SH-SY5Y (cell line): ENCODE data around the gene TCEAL1.

Experiments used
- GATA2 ChIP-seq: IDR thresholded peaks from 2 replicates; pipeline ENCODE4 v1.6.1; 2011; ENCODE audit warnings: mild to moderate bottlenecking, low read depth, low read length
- GATA3 ChIP-seq: IDR thresholded peaks from 2 replicates; pipeline ENCODE4 v1.6.1; 2011; ENCODE audit warnings: low read depth, mild to moderate bottlenecking, low read length, moderate library complexity

DNA sequence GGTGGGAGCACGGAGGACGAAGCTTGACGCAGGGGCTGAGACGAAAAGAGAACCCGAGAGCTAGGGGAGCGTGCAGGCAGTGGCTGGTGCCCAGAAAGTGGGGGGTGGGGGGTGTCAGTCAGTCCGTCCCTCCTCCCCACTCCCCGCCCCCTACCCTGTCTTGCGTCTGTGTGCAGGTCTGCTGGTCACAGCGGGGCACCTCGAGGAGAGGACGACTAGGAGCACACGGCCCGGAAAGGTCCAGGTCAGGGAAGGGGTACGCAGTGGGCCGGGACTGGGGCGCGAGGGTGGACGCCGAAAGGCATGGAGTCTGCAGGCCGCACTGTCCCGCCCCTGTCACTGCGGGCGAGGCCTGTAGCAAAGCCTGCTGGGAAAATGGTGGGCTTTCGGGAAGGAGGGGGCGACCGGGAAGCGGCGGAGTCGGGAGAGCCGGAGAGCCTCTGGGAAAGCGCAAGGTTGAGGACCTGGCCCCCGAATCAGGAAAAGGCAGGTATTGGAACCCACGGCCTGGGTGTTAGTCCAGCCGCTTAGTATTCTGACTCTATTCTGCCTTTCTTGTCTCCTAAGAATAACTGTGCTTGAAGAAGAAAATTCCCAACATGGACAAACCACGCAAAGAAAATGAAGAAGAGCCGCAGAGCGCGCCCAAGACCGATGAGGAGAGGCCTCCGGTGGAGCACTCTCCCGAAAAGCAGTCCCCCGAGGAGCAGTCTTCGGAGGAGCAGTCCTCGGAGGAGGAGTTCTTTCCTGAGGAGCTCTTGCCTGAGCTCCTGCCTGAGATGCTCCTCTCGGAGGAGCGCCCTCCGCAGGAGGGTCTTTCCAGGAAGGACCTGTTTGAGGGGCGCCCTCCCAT is 769 bp downstream of the TCEAL1 start:
- TF ChIP-seq GATA2 (no peak), GATA3 (no peak)
